Raji (cell line): Measurements from ENCODE around the gene ZFC3H1.

Experiments used
- POLR2A ChIP-seq: IDR thresholded peaks from 2 replicates; pipeline ENCODE4 v1.6.1; 2011; ENCODE audit warnings: low read depth, low read length, control low read depth; ENCODE audit not compliant: insufficient read depth

Gene ZFC3H1

GRCh38 chr12:71566655-71567054 lies 97.0 kb downstream of the ZFC3H1 start:
- TF ChIP-seq POLR2A = no peak

- TF ChIP-seq POLR2A = no peak
Observed at GRCh38 chr12:71565535-71565934, 98.1 kb downstream of the ZFC3H1 start.

GRCh38 chr12:71562676-71563595 lies 100.7 kb downstream of the ZFC3H1 start:
- no peak for TF ChIP-seq POLR2A
